Activated CD4-positive, alpha-beta T cell treated with anti-CD3 and anti-CD28 coated beads for 36 hours (primary cell): ENCODE measurements around the gene ECM2. TPM values are rescaled to one million over a fixed set of nuclear protein-coding genes. Genes with fewer than 3 reads are reported as not detected.

Source experiments
- microRNA-seq: library from miRNA; unstranded; fragments of <30 nt; microRNA quantifications from one replicate; pipeline ENCODE4 v1.2.0, GENCODE V29; 2021; ENCODE audit warnings: borderline replicate concordance
- total RNA-seq, 2 experiments: library from RNA; stranded (reverse); gene quantifications; one replicate each; pipeline ENCODE4 v1.2.3, GENCODE V29; 2021

ECM2 gene
- total RNA-seq, 2 experiments from 2014 or later = not detected

Small RNAs within 50 kb of the gene (microRNA-seq; reads per million reads assigned to microRNA genes)
- gene MIR4670 = not detected

Other genes starting within 250 kb of the ECM2 start
- 100 to 1,000 TPM; 261 to 286 TPM for gene IARS1, start 242.3 kb downstream of the ECM2 start, total RNA-seq
- 10 to 100 TPM; 57.7 to 80.2 TPM for gene NOL8, start 210.6 kb downstream of the ECM2 start, total RNA-seq
- gene CENPP, start 210.0 kb downstream of the ECM2 start, total RNA-seq = 10 to 100 TPM; 22.8 to 32.3 TPM
- not detected for gene OGN, start 131.4 kb downstream of the ECM2 start, total RNA-seq
- not detected for gene OMD, start 111.5 kb downstream of the ECM2 start, total RNA-seq
- not detected for gene ASPN, start 53.5 kb downstream of the ECM2 start, total RNA-seq
- gene IPPK, start 134.1 kb upstream of the ECM2 start, total RNA-seq = 10 to 100 TPM in 1 of 2 experiments, 1 to 10 TPM in 1; 9.9 to 12.2 TPM
- gene BICD2, start 228.8 kb upstream of the ECM2 start, total RNA-seq = 10 to 100 TPM; 13.3 to 14.2 TPM